Measurements from ENCODE around the gene HMX2. TPM values are rescaled to one million over a fixed set of nuclear protein-coding genes. Genes with fewer than 3 reads are reported as not detected.

HMX2 gene
- total RNA-seq, 1 experiment from 2014 or later, result 0.46 TPM

DNA sequence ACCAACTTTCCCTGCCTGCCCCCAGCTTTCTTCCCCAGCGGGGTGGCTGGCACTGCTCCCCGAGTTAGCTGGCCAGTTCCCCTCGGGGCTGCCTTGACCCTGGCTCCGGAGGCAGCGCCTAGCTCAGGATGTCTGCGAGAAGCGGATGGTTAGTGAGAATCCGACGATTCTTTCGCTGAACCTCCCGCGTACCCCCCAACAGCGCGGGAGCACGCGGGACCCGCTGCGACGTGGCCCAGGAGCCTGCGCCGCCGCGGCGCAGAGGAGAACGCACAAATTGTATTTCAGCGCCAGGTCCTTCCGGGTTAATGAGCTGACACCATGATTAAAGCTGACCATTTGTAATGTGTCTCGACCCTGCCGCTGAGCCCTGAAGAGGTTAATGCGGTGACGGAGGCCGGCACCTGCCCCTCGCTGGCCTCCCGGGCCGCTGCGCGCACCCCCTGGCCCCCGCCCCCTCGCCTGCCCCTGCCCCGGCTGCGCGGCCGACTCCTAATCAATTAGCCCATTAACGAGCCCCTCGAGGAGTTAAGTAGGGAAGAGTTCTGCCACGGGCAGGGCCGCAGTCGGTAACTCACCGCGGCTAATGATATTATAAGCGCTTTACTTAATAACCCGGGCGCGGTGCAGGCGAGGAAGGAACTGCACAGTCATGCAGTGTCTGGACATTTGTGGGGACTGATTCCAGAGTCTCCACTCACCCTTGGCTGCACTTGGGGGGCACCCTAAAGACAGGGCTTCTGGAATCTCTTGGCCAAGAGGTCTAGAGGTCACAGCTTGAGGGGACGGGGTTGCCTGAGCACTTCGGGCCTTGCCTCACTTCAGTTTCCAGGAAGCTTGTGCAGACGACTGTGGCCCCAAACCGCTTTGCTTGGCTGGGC lies 1.7 kb upstream of the HMX2 start:
- Histone ChIP-seq H2BK12ac (ENCODE audit: insufficient read length, low read depth, low read length) (no peak overlapping the region), H4K8ac (replicated peaks; ENCODE audit: insufficient read length, low read depth, low read length) (no peak overlapping the region), H3K18ac (ENCODE audit: insufficient read length, low read depth, low read length) (no peak overlapping the region), H3K4me2 (ENCODE audit: insufficient read depth, insufficient read length, low read length) (peak overlapping the region; percentile 30), H2BK120ac (ENCODE audit: low read depth, low read length, poor library complexity, severe bottlenecking) (no peak overlapping the region), H2AK5ac (ENCODE audit: insufficient read length, low read length) (no peak overlapping the region), H3K4me1 (ENCODE audit: insufficient read depth, low read length) (peaks cover 4% of the 10 kb centered on the region), H3K79me2 (ENCODE audit: insufficient read depth, low read length) (no peaks in the 10 kb centered on the region), H2AFZ (ENCODE audit: low read length) (no peak overlapping the region), H3K56ac (ENCODE audit: insufficient read length, low read depth, low read length) (no peak overlapping the region), H4K5ac (ENCODE audit: insufficient read length, low read depth, low read length) (no peak overlapping the region), H3K4ac (ENCODE audit: low read depth, low read length) (no peak overlapping the region), H3K9ac (ENCODE audit: extremely low read depth, insufficient read length, low read length) (no peak overlapping the region), H4K20me1 (ENCODE audit: control insufficient read depth, insufficient read depth, insufficient read length) (no peaks in the 10 kb centered on the region), H2BK20ac (ENCODE audit: low read depth, low read length, poor library complexity, severe bottlenecking) (no peak overlapping the region), H2BK15ac (ENCODE audit: low read depth, low read length) (no peak overlapping the region), H2BK5ac (ENCODE audit: insufficient read length, low read length) (no peak overlapping the region), H3K27me3 (ENCODE audit: insufficient read depth, low read length) (peaks cover 84% of the 10 kb centered on the region), H4K91ac (ENCODE audit: insufficient read length, low read depth, low read length) (no peak overlapping the region), H3T11ph (ENCODE audit: low read length) (no peak overlapping the region), H3K79me1 (ENCODE audit: insufficient read depth, low read depth, low read length, poor library complexity, severe bottlenecking) (no peaks in the 10 kb centered on the region), H3K9me3 (ENCODE audit: control insufficient read depth, low read depth, low read length) (no peaks in the 10 kb centered on the region), H3K23ac (ENCODE audit: insufficient read length, low read depth, low read length) (no peak overlapping the region), H3K23me2 (ENCODE audit: insufficient read length, low read depth, low read length, poor library complexity, severe bottlenecking) (peaks cover 23% of the 10 kb centered on the region), H3K14ac (ENCODE audit: insufficient read depth, low read length) (no peak overlapping the region), H3K27ac (ENCODE audit: insufficient read length, low read depth, low read length) (no peak overlapping the region)
- no CpG with 5 or more reads among the region's 59 CpGs for WGBS (ENCODE audit: extremely low coverage, insufficient read length, low lambda C conversion rate)
- H3K27me3 Mint-ChIP-seq (ENCODE audit: low read depth), result peaks cover 99% of the 10 kb centered on the region
- TF ChIP-seq, protein P1, sequence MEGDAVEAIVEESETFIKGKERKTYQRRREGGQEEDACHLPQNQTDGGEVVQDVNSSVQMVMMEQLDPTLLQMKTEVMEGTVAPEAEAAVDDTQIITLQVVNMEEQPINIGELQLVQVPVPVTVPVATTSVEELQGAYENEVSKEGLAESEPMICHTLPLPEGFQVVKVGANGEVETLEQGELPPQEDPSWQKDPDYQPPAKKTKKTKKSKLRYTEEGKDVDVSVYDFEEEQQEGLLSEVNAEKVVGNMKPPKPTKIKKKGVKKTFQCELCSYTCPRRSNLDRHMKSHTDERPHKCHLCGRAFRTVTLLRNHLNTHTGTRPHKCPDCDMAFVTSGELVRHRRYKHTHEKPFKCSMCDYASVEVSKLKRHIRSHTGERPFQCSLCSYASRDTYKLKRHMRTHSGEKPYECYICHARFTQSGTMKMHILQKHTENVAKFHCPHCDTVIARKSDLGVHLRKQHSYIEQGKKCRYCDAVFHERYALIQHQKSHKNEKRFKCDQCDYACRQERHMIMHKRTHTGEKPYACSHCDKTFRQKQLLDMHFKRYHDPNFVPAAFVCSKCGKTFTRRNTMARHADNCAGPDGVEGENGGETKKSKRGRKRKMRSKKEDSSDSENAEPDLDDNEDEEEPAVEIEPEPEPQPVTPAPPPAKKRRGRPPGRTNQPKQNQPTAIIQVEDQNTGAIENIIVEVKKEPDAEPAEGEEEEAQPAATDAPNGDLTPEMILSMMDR (conservative IDR thresholded peaks at IDR 0.05), result no peak
- peaks cover 0 to 2% of the 10 kb centered on the region in 2 experiments; a peak in 2 of 5 replicates for H3K9me3 Mint-ChIP-seq
- H3K36me3 Mint-ChIP-seq (ENCODE audit: insufficient read depth in 1 of 3, low read depth in 3 of 3), result peaks cover 0 to 10% (median 0%) of the 10 kb centered on the region in 3 experiments; a peak in 3 of 7 replicates
- no peak for DNase-seq
- H3K4me1 Mint-ChIP-seq, result peaks cover 32 to 61% of the 10 kb centered on the region in 2 experiments
- no peak overlapping the region for H3K27ac Mint-ChIP-seq
- peak overlapping the region in 1 of 2 experiments; percentile 80; a peak in 3 of 5 replicates for H3K4me3 Mint-ChIP-seq
